CD4-positive, alpha-beta T cell (primary cell): ENCODE results near the gene SMIM44. TPM values are rescaled to one million over a fixed set of nuclear protein-coding genes. Genes with fewer than 3 reads are reported as not detected.

ENCODE experiments used
- ATAC-seq: fragments of 200-7000 bp; cut with Tn5 transposase; one replicate; pipeline ENCODE4 v1.10.0; 2022; ENCODE audit warnings: mild to moderate bottlenecking; ENCODE audit not compliant: poor library complexity
- CTCF ChIA-PET: fragments of 350-600 bp; sonication (Branson Sonifier 250); formaldehyde crosslinking; loops from one replicate; lab custom pipeline; 2021; ENCODE audit warnings: antibody characterized with exemption, inconsistent platforms; lab: Charles Lee
- POLR2A ChIA-PET: fragments of 350-600 bp; sonication (Branson Sonifier 250); formaldehyde crosslinking; loops from one replicate; lab custom pipeline; 2021; ENCODE audit warnings: antibody characterized with exemption, inconsistent platforms; lab: Charles Lee
- DNase-seq, 14 experiments: peaks; one replicate each; pipeline ENCODE4 v3.0.0-alpha.2; 2013 to 2020; ENCODE audit warnings: mixed read lengths in 2 of 14
- H3K27ac ChIP-seq, 2 donors: one replicate each; pipeline versions ENCODE4 v1.5.1 to v1.7.0; 2013; ENCODE audit warnings: low read length in 2 of 2, low read depth in 1 of 2, mild to moderate bottlenecking in 1 of 2
- H3K27me3 ChIP-seq, 2 experiments: 1 replicate in 1 of 2; 2 replicates in 1 of 2; pipeline versions ENCODE4 v1.6.1 to v1.7.0; 2013; ENCODE audit warnings: low read length in 2 of 2, control low read depth in 1 of 2, mild to moderate bottlenecking in 1 of 2, moderate library complexity in 1 of 2; ENCODE audit not compliant: insufficient read depth in 2 of 2, control insufficient read depth in 1 of 2
- H3K36me3 ChIP-seq: one replicate; pipeline ENCODE4 v1.6.1; 2013; ENCODE audit warnings: low read length, control low read depth; ENCODE audit not compliant: insufficient read depth
- H3K4me1 ChIP-seq: one replicate; pipeline ENCODE4 v1.6.1; 2013; ENCODE audit warnings: low read length, control low read depth; ENCODE audit not compliant: insufficient read depth
- H3K4me3 ChIP-seq: one replicate; pipeline ENCODE4 v1.5.1; 2013; ENCODE audit warnings: mild to moderate bottlenecking, low read length, moderate library complexity
- H3K9me3 ChIP-seq, 2 experiments: 1 replicate in 1 of 2; 2 replicates in 1 of 2; pipeline versions ENCODE4 v1.6.1 to v1.7.0; 2013; ENCODE audit warnings: low read length in 2 of 2, mild to moderate bottlenecking in 2 of 2, control low read depth in 1 of 2, moderate library complexity in 1 of 2; ENCODE audit not compliant: control insufficient read depth in 1 of 2, insufficient read depth in 1 of 2
- H3K27ac Mint-ChIP-seq: one replicate; pipeline ENCODE4 v1.8.0; 2020; ENCODE audit warnings: mixed read lengths
- H3K27me3 Mint-ChIP-seq: one replicate; pipeline ENCODE4 v1.8.0; 2021; ENCODE audit warnings: mixed read lengths
- H3K36me3 Mint-ChIP-seq: one replicate; pipeline ENCODE4 v1.8.0; 2021; ENCODE audit warnings: low read depth, mixed read lengths
- H3K4me1 Mint-ChIP-seq: one replicate; pipeline ENCODE4 v1.8.0; 2021; ENCODE audit warnings: low read depth, mixed read lengths
- H3K4me3 Mint-ChIP-seq: one replicate; pipeline ENCODE4 v1.8.0; 2020; ENCODE audit warnings: mild to moderate bottlenecking, mixed read lengths
- H3K9me3 Mint-ChIP-seq: one replicate; pipeline ENCODE4 v1.8.0; 2020; ENCODE audit warnings: mixed read lengths
- intact Hi-C, 2 experiments: fragments of 100-400 bp; cut with DNase I in 1 of 2; cut with micrococcal nuclease in 1 of 2; formaldehyde crosslinking; loops; one replicate each; pipeline versions ENCODE4 v1.15.1 to v1.9.0; 2023 to 2025; cut with DNase I, micrococcal nuclease
- total RNA-seq, 174 experiments: library from RNA in 2 of 174; stranded (reverse) in 2 of 174; gene quantifications; one replicate each; pipeline ENCODE4 v1.2.3 and lab custom pipeline; 2021 to 2026
- TF ChIP-seq, protein P1 (sequence below): fragments of 200-600 bp; IDR thresholded peaks from one replicate; pipeline ENCODE4 v1.8.0; 2022; ENCODE audit warnings: antibody characterized with exemption, mild to moderate bottlenecking

SMIM44 gene
- total RNA-seq, 2 experiments from 2014 or later, result not detected

DNA sequence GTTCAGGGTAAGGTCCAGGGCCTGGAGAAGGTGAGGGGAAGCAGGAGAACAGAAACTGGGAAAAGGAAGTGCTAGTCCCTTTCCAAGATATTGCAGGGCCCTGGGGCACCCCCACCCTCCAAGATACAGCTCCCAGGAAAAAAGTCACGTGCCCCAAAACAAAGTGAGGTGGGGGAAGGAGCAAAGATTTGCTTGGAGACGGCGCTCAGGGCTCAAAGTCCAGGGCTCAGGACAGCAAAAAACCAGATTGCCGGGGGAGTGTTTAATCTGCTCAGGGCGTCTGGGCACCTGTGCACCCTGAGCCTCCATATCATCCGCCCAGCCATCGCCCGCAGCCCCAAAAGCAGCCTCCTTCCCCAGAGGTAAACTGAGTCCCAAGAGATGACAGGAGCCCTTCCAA is 9.2 kb downstream of the SMIM44 start:
- intact Hi-C loops, result no loop called here
- POLR2A ChIA-PET, result no interaction called here
- H3K9me3 ChIP-seq, result no peaks in the 10 kb centered on the region
- H3K36me3 ChIP-seq, result no peaks in the 10 kb centered on the region
- Mint-ChIP-seq H3K4me3 (no peak overlapping the region), H3K36me3 (no peaks in the 10 kb centered on the region), H3K27me3 (peaks cover 4% of the 10 kb centered on the region), H3K9me3 (no peaks in the 10 kb centered on the region), H3K4me1 (peaks cover 12% of the 10 kb centered on the region), H3K27ac (no peak overlapping the region)
- TF ChIP-seq, protein P1, sequence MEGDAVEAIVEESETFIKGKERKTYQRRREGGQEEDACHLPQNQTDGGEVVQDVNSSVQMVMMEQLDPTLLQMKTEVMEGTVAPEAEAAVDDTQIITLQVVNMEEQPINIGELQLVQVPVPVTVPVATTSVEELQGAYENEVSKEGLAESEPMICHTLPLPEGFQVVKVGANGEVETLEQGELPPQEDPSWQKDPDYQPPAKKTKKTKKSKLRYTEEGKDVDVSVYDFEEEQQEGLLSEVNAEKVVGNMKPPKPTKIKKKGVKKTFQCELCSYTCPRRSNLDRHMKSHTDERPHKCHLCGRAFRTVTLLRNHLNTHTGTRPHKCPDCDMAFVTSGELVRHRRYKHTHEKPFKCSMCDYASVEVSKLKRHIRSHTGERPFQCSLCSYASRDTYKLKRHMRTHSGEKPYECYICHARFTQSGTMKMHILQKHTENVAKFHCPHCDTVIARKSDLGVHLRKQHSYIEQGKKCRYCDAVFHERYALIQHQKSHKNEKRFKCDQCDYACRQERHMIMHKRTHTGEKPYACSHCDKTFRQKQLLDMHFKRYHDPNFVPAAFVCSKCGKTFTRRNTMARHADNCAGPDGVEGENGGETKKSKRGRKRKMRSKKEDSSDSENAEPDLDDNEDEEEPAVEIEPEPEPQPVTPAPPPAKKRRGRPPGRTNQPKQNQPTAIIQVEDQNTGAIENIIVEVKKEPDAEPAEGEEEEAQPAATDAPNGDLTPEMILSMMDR, result no peak
- ATAC-seq (no peak), DNase-seq (no peak)
- H3K27ac ChIP-seq, result no peak overlapping the region
- peaks cover 11% of the 10 kb centered on the region for H3K4me1 ChIP-seq
- no peaks in the 10 kb centered on the region for H3K27me3 ChIP-seq
- CTCF ChIA-PET, result no interaction called here
- H3K4me3 ChIP-seq, result no peak overlapping the region

GRCh38 chr19:3471954-3472655 is 11.1 kb downstream of the SMIM44 start:
- Mint-ChIP-seq H3K27ac (no peak overlapping the region), H3K27me3 (no peaks in the 10 kb centered on the region), H3K9me3 (no peaks in the 10 kb centered on the region), H3K4me3 (no peak overlapping the region), H3K36me3 (no peaks in the 10 kb centered on the region), H3K4me1 (no peaks in the 10 kb centered on the region)
- no peaks in the 10 kb centered on the region for H3K36me3 ChIP-seq
- DNase-seq, result peak in 13 of 14 experiments; percentile 11 to 61 (median 30)
- intact Hi-C loops, result loop anchor here in 1 of 2 experiments (1.0 kb wide), 1 partner anchor 145 kb away; no protein-coding TSS in a partner anchor
- H3K4me1 ChIP-seq, result no peaks in the 10 kb centered on the region
- ATAC-seq, result no peak
- no peak overlapping the region for H3K4me3 ChIP-seq
- no peaks in the 10 kb centered on the region for H3K27me3 ChIP-seq
- H3K9me3 ChIP-seq, result no peaks in the 10 kb centered on the region
- H3K27ac ChIP-seq, result no peak overlapping the region
- POLR2A ChIA-PET, result no interaction called here
- CTCF ChIA-PET, result interaction anchor here (1.5 kb wide), 1 partner anchor 23 kb away, joined by 3 read pairs; no protein-coding TSS in a partner anchor
- TF ChIP-seq, protein P1, result peak; percentile 67

DNA sequence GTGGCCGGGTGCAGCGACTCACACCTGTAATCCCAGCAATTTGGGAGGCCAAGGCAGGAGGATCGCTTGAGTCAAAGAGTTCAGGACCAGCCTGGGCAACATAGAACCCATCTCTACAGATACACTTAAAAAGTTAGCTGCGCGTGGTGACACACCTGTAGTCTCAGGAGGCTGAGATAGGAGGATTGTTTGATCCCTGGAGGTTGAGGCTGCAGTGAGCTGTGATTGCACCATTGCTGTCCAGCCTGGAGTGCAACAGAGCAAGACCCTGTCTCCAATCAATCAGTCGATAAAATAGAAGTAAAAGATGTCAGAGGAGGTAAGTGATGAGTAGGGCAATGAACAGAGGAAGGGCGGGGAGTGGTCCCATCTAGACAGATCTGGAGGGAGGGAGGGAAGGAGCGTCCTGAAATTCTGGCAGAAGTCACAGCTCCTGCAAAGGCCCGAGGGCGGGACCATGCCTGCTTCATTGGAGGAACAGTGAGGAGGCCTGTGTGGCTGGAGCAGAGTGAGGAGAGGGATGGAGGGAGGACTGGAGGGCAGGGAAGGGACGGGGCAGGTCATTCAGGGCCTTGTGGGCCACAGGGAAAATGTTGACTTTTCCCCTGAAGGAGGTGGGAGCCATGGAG is 12.6 kb downstream of the SMIM44 start:
- Mint-ChIP-seq H3K9me3 (no peaks in the 10 kb centered on the region), H3K27ac (no peak overlapping the region), H3K4me1 (no peaks in the 10 kb centered on the region), H3K27me3 (no peaks in the 10 kb centered on the region), H3K36me3 (peaks cover under 1% of the 10 kb centered on the region), H3K4me3 (no peak overlapping the region)
- H3K9me3 ChIP-seq, result no peaks in the 10 kb centered on the region
- H3K27ac ChIP-seq, result no peak overlapping the region
- no peaks in the 10 kb centered on the region for H3K27me3 ChIP-seq
- ATAC-seq (no peak), DNase-seq (no peak)
- no peaks in the 10 kb centered on the region for H3K4me1 ChIP-seq
- POLR2A ChIA-PET, result no interaction called here
- TF ChIP-seq, protein P1, result no peak
- H3K36me3 ChIP-seq, result no peaks in the 10 kb centered on the region
- CTCF ChIA-PET, result no interaction called here
- H3K4me3 ChIP-seq, result no peak overlapping the region
- intact Hi-C loops, result no loop called here
